GM21515 (cell line): ENCODE data around the gene PSMC4.
A peak's percentile ranks its signal among the peaks of the same experiment; 100 is the strongest.

Experiments
- ATAC-seq: cut with Tn5 transposase; IDR thresholded peaks from one replicate; pipeline ENCODE4 v1.9.1; 2021; ENCODE audit not compliant: unreplicated experiment

Gene PSMC4

GRCh38 chr19:39987167-39987566 lies 16.2 kb downstream of the PSMC4 start:
- no peak for ATAC-seq

DNA sequence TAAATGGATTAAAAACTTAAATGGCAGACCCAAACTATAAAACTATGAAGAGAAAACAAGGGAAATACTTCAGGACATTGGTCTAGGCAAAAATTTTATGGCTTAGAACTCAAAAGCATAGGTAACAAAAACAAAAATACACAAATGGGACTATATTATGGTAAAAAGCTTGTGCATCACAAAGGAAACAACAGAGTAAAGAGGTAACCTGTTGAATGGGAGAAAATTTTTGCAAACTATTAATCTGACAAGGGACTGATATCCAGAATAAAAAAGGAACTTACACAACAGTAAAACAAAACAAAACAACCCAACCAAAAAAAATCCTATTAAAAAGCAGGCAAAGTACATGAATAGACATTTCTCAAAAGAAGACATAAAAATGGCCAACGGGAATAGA lies 16.6 kb downstream of the PSMC4 start:
- no peak for ATAC-seq

DNA sequence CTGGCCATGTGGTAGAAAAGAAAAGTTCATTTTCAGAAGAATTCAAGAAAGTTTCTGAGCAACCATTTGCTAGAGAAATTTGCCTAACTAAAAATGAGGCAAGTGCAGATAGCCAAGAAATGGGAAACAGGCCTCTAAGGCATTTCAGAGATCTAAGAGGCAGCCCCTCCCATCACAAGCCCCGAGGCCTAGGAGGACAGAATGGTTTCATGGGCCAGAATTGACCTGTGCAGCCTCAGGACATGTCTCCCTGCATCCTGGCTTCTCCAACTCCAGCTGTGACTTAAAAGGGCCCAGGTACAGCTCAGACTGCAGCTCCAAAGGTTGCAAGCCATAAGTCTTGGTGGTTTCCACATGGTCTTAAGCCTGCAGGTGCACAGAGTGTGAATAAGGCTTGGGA lies 22.6 kb downstream of the PSMC4 start:
- no peak for ATAC-seq

DNA sequence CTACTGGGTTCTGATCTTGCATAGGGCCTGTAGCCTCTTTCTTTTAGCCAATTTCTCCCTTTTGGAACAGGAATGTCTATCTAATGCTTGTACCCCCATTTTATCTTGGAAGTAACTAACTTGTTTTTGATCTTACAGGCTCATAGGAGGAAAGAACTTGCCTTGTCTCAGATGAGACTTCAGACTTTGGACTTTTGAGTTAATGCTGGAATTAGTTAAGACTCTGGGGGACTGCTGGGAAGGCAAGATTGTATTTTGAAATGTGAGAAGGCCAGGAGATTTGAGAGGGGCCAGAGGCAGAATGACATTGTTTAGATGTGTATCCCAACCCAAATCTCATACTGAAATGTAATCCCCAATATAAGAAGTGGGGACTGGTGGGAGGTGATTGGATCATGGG lies 23.4 kb downstream of the PSMC4 start:
- no peak for ATAC-seq

DNA sequence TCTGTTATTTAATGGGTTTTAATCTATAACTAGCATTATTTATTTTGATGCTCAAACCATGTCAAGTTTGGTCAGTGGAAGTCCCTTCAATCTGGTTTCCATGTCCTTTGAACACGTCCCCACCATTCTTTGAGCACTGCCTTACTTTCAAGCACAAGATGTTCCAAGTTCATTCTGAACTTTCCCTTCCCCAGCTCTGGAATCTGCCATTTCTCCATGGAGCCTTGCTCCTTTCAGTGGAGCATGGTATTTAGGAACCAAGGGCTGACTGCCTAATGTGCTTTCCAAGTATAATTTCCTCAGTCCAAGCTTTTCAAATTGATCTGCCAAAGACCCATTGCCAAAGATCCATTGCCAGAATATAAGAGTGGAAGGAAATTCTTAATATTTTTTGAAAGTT lies 24.8 kb downstream of the PSMC4 start:
- ATAC-seq, result no peak

DNA sequence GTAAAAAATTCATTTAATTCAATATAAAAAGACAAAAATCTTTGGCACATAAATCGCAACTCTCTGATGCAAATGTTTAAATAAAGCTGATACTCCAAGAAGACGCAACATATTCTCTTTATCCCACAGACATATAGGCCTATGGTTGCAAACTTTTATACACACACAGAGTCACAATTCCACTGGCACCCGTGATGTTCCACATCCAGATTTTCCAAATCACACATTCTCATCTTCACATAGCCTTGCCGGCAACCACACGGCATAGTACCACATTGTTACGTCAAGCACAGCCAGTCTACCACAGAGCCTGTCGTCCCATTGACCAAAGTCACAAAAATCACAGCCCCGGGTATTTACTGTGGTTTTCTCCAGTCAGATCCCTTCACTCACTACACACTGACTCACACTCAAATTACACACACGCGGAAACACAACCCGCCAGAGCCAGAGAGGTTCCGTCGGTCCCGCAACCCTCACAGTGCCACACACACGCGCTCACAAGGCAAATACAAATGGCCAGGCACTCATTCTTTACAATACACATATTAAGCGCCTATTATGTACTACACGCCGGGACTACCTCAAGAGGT lies 25.3 kb downstream of the PSMC4 start:
- peak; percentile 29 for ATAC-seq

DNA sequence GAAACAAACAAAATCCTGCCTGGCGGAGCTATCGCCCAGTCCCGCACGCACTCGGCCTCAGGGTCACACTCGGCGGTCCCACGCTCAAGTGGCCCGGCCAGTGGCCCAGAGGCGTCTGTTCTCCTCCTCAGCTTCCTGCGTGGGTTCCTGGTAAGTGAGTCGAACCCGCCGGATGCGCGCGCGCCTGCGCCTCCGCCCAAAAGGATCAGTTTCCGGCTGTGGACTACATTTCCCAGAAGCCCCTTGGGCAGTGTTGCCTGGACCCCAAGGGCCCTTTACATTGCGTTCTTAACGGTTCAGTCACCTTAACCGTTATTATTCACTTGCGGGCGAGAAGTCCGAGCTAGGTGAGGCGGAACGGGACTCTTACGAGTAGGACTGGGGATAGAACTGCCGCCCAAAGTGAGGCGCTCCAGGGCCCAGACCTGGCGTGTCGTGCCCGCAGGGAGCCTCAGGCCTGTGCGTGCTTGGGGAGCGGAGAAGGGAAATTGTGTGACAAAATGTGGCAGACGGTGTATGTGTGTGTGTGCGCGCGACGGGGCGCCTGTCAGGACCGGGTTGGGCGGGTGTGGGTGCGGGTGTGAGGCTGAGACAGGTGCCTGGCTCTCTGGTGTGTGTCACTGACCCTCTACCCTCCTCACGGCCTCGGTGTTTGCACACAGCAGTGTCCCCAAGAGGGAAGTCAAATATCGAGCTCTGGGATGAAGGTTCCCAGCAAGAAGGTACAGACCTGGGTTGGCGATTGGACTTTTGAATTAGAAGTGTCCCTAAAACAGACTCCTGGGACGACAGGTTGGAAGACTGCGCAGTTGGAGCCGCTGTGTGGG lies 26.1 kb downstream of the PSMC4 start, which contains the start of gene ZNF546:
Gene ZNF546 (plus strand): TSS at position 250 of the 827 bp plus-strand sequence. CDS start 1,267 bp downstream, outside the sequence.
- ATAC-seq, result peak; percentile 72

- ATAC-seq, result peak; percentile 14
Observed at GRCh38 chr19:39997638-39998216, 26.8 kb downstream of the PSMC4 start.

GRCh38 chr19:39998501-39998900 lies 27.5 kb downstream of the PSMC4 start:
- ATAC-seq, result no peak

- no peak for ATAC-seq
Observed at GRCh38 chr19:40005691-40006272, 34.8 kb downstream of the PSMC4 start.

- no peak for ATAC-seq
Observed at GRCh38 chr19:40006273-40006691, 35.3 kb downstream of the PSMC4 start.

- ATAC-seq, result no peak
Observed at GRCh38 chr19:40009674-40010073, 38.7 kb downstream of the PSMC4 start.

DNA sequence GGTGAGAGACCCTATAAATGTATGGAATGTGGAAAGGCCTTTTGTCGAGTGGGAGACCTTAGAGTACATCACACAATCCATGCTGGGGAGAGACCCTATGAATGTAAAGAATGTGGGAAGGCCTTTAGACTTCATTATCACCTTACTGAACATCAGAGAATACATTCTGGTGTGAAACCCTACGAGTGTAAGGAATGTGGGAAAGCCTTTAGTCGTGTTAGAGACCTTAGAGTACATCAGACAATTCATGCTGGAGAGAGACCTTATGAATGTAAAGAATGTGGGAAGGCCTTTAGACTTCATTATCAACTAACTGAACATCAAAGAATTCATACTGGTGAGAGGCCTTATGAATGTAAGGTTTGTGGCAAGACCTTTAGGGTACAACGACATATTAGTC lies 43.0 kb downstream of the PSMC4 start:
- no peak for ATAC-seq

- no peak for ATAC-seq
Observed at GRCh38 chr19:40023969-40024368, 53.0 kb downstream of the PSMC4 start.

GRCh38 chr19:40025938-40026596 lies 55.1 kb downstream of the PSMC4 start:
- no peak for ATAC-seq

- ATAC-seq, result no peak
Observed at GRCh38 chr19:40026597-40026970, 55.6 kb downstream of the PSMC4 start.
